Erythroblast (primary cell): ENCODE measurements around the gene ABCF1.

Experiments
- GATA1 ChIP-seq: IDR thresholded peaks from 2 replicates; pipeline ENCODE4 v1.6.1; 2011; ENCODE audit warnings: low read depth, mild to moderate bottlenecking, control low read depth, low read length, moderate library complexity
- POLR2A ChIP-seq: IDR thresholded peaks from 2 replicates; pipeline ENCODE4 v1.6.1; 2011; ENCODE audit warnings: mild to moderate bottlenecking, low read length

DNA sequence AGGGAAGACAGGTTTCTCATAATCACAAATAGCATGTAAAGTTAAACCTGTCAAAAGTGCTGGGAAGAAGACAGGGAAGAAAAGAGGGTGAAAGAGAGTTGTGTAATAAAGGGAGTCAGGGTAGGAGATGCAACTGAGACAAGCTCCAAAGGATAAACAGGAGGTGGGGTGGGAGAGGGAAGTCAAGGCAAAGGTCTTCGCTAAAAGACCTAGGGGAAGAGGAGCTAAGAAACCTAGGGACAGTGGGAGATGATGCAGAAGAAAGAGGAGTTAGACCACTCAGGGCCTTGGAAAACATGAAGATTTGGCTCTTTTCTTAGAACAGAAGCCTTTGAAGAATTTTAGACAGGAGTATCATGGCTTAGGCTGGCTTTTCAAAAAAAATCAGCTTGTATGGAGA lies 7.1 kb upstream of the ABCF1 start:
- TF ChIP-seq POLR2A = no peak
- TF ChIP-seq GATA1 = no peak
